GM11168 (cell line): ENCODE results near the gene HDAC11.
"Not testable (repeated sequence)": the region's sequence is repeated elsewhere in the genome, so short reads cannot be mapped to it uniquely, and the experiment has no call there.

Experiments
- in situ Hi-C: fragments of 300-500 bp; cut with MboI; formaldehyde crosslinking; loops from one replicate; pipeline ENCODE4 v1.12.0; 2022; ENCODE audit warnings: low sequenced_read_pairs; ENCODE audit not compliant: unreplicated experiment

HDAC11 gene

GRCh38 chr3:13491206-13491974 lies 11.3 kb downstream of the HDAC11 start:
- in situ Hi-C loops = no loop called here

DNA sequence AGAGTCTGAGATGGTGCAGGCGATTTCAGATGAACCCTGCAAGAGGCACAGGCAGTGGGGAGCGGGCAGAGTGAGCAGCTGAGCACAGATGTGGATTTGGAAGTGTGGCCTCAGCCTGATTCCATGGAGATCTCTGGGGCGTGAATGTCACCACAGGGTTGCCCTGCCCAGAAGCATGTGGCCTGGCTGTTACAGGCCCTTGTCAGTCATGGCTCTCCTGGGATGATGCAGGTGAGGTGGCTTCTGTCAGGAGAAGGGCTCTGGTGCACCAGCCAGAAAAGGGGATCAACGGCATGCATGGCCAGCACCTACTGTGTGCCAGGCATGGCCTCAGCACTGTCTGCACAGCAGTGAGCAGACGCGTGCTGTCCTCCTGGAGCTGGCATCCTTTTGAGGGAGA lies 11.9 kb downstream of the HDAC11 start:
- in situ Hi-C loops = no loop called here

DNA sequence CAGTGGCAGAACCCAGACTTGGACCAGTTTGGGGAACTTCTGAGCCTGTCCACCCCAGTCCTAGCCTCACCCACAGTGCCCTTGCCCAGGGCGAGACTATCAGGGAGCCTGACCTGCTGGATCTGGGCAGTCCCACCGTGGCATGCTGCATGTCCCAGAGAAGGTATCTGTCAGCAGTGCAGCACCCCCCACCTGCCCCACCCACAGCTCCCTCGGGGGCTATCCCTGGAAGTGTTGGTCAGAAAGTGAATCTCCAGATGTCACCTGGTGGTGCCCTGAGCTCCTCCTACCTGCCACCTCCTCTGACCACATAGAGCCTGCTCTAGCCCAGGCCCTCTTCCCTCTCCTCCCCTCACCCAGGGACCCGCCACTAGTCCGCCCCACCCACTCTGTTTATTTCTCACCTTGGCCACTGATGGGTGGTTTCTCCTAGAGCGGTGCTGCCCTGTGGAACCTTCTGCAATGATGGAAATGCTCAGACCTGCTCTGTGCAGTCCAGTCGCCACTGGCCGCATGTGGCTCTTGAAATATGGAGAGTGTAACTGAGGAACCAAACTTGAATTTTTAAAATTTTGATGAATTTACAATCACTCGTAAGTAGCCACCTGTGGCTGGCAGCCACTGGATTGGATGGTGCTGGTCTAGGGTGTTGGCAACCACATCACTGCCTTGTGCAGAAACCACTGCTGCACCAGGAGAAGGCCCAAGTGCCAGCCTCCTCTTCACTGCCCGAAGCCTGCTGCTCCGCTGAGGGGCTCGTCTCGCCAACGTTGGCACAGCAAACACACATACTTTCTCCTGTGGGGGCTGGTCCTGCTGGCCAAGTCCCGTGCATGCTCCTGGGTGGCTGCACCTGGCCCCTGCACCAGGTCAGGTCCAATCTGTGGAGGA lies 13.1 kb downstream of the HDAC11 start:
- in situ Hi-C loops = no loop called here

DNA sequence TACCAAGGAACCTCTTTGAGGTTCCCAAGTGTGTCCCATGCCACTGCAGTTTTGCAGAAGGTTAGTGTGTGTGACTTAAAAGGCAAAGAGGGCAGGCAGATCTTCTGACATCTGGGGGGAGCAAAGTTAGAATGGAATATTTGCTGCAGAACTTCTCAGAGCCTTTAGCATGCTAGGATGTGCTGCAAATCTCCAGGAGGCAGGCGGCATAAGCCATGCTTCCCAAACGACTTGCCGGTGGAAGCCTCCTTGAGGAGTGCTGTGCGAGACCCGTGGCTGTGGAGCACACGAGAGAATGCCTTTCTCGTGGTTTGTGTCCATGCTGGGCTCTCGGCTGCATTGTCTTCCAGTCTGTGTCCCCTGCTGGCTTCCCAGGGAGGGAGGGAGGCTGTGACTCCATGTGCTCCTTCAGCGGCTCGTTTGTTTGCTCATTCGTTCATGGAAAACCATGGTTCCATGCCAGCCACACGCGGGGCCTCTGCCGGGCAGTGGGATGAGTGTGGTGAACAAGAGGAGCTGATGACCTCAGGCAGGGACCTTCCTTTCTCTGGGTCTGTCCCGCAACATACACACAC lies 13.8 kb downstream of the HDAC11 start:
- in situ Hi-C loops = no loop called here

DNA sequence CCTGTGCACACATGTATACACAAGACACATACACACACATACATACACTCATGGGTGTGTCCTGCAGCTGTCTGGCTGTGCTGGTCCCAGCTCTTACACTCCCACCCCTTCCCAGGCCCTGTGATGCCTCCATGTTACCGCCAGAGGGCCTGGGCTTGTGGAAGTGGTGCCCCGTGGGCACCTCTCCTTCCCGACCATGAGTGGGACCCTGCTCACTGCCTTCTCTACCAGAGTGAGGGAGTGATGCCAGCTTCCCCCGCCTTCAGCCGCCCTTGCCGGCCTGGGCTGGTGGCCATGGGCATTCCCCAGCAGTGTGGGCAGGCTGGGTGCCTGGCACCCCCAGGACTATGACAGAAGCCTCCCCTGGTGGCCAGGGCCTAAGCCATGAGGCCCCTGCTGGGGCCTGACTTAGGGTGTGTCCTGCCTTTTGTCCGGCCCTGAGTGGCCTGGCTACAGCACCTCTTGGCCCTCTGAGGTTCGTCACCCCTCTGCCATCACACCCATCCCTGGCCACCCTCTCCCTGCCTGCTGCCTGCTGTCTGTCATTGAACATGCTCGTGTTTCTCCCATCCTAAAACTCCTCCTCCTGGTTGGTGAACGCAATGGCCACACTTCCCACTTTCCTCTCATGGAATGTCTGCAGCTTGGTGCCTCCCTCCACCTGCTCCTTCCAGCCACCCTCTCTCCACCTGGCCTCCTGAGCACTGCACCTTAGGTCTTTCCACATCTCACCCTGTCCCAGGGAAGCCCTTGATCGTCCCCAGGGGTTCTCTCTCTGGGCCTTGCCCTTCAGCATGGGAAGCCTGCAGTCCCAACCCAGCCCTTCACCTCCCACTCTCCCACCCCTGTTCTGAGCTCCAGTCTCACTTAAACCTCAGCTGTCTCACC lies 14.6 kb downstream of the HDAC11 start:
- in situ Hi-C loops = no loop called here

- in situ Hi-C loops = no loop called here
Observed at GRCh38 chr3:13495351-13495813, 15.3 kb downstream of the HDAC11 start.

DNA sequence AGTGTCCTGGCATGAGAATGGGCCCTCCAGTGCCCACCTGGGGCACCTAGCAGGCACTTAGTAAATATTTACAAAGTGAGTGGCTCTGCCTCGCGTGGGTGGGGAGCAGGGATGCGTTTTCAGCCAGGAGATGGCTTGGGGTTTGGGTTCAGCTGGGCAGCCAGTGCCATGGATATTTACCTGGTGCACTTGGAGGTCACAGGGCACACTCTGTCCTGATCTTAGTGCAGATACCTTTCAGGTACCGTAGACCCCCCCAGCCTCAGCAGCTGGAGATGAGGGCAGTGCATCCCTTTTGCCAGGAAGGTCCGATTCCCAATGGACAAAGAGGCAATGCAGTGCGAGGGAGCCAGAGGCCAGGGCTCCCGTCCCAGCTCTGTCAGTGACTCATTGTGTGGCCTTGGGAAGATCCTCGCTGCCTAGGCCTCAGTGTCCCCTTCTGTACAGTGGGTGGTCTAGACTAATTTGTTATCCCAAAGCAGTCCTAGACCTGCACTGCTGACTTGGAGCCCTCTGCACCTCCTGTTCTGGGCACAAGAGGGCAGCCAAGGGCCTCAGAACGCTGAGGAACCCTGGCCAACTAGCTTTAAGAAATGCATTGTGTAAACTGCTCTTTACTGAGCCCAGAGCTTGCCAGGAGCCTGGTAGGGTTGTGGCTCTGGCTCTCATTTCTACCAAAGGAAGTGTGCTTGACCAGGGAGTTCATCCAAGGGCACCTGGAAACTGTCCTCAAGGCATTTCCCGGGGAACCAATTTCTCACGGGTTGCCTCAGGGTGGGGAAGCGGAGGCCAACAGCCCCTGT lies 16.0 kb downstream of the HDAC11 start:
- in situ Hi-C loops = no loop called here

GRCh38 chr3:13496879-13497278 lies 16.8 kb downstream of the HDAC11 start:
- in situ Hi-C loops = no loop called here

DNA sequence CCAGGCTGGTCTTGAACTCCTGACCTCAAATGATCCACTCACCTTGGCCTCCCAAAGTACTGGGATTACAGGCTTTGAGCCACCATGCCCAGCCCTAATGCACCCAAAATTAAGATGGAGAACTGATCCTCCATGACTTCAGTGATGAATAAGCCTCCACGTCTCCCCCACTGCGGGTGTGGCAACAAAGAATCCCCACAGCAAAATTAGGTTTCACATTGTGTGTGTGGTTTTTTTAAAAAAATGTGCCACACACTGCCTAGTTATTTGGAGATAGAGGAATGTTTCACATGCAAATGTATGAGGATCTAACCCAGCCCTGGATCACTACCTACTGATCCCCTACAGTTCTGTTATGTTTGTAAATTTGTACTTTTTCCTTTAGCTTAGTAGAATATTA lies 17.3 kb downstream of the HDAC11 start:
- in situ Hi-C loops = no loop called here

DNA sequence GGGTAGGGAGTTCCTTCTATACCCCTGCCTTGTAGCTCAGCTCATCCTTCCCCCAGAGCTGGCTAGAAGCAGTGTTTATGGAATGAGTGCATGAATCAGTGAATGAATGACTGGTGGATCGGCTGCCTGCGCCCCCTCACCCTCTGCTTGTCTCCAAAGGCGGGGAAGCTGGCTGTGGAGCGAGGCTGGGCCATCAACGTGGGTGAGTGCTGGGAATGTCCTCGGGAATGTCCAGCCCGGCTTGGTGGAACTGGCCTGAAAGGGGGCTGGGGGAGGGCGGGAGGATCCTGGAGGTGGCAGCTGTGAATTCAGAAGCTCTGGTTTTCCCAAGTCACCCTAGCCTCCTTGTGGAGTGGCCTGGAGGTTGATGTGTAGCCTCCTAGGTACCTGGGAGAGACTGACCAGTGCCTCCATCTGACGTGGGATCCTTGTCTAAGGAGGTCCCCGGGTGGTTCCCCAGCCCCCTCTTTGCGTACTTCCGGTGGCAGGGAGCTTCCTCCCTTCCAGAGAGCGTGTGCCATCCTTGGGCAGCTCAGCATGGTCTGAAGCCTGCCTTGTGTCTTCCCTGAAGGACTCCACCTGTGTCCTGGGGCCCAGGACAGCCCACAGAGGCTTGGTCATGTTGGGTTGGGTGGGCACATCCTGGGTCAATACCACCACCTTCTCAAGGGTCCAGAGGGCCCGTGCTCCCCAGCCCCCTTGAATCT lies 18.4 kb downstream of the HDAC11 start:
- in situ Hi-C loops = no loop called here

GRCh38 chr3:13499246-13499645 lies 19.1 kb downstream of the HDAC11 start:
- in situ Hi-C loops = not testable (repeated sequence)

- in situ Hi-C loops = loop anchor here (5.0 kb wide), 1 partner anchor 147 kb away; no protein-coding TSS in a partner anchor
Observed at GRCh38 chr3:13500133-13500885, 20.2 kb downstream of the HDAC11 start.

DNA sequence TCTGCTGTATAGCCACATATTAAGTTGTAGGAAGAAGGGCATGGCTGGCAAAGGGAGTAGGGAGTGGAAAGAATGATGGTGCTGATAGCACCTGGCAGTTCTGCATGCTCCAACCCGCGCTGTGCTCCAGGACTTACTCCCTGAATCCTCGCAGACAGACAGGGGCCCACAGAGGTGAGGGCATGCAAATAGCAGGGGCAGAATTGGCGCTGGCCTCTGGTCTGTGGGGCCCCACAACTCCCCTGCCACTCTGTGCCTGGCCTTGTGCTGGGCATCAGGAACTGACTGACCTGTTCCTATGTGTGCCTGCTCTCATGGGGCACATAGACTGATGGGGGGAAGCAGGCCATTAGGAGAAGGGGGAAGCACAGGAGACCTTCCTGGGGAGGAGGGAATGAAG lies 20.9 kb downstream of the HDAC11 start:
- in situ Hi-C loops = loop anchor here (5.0 kb wide), 1 partner anchor 146 kb away; no protein-coding TSS in a partner anchor

DNA sequence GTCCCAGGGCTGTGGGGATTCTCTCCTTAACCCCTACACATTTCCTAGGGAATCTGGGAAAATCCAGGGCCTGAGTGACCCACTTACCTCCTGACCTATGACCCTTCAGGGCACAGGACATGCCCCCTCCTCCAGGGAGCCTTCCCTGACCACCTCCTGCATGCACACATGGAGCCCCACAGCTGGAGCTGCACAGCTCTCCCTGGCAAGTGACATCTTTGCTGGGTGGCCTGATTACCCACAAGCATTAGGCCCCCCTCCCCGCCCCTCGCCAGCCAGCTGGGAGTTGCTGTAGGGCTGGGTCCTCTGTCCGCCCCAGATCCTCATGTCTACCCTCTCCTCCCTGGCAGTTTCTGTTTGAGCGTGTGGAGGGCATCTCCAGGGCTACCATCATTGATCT lies 21.4 kb downstream of the HDAC11 start:
- in situ Hi-C loops = loop anchor here (5.0 kb wide), 1 partner anchor 146 kb away; no protein-coding TSS in a partner anchor

GRCh38 chr3:13501958-13502790 lies 22.1 kb downstream of the HDAC11 start:
- in situ Hi-C loops = loop anchor here (5.0 kb wide), 1 partner anchor 145 kb away; no protein-coding TSS in a partner anchor

DNA sequence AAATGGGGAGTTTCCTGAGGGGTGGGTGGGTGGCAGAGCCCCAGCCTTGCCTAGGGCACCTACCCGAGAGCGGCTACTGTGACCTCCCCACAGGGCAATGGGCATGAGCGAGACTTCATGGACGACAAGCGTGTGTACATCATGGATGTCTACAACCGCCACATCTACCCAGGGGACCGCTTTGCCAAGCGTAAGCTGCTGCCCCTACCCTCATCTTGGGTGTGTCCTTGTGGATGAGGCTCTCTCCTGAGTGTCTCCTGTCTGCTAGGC lies 22.6 kb downstream of the HDAC11 start:
- in situ Hi-C loops = loop anchor here (5.0 kb wide), 1 partner anchor 145 kb away; no protein-coding TSS in a partner anchor
